Keratinocyte (primary cell): ENCODE data around the gene HOXB6. TPM values are rescaled to one million over a fixed set of nuclear protein-coding genes. Genes with fewer than 3 reads are reported as not detected.

Experiments
- DNase-seq: peaks from one replicate; pipeline ENCODE4 v3.0.0-alpha.2; 2011; ENCODE audit warnings: low read depth, missing footprints, low spot score
- FAIRE-seq: peaks from 2 replicates; lab custom pipeline; 2011; peaks lifted over from hg19 to GRCh38; lab: Jason Lieb, UNC
- H2AFZ ChIP-seq: 2 replicates; pipeline ENCODE4 v1.6.0; 2012; ENCODE audit warnings: low read length, control low read depth, inconsistent platforms; ENCODE audit not compliant: control insufficient read depth
- H3K27ac ChIP-seq: 2 replicates; pipeline ENCODE4 v1.5.1; 2011; ENCODE audit warnings: low read length; ENCODE audit not compliant: control insufficient read depth, insufficient read depth
- H3K27me3 ChIP-seq: 3 replicates; pipeline ENCODE4 v1.6.0; 2011; ENCODE audit warnings: low read length; ENCODE audit not compliant: control insufficient read depth, insufficient read depth; ENCODE audit errors: extremely low read depth
- H3K36me3 ChIP-seq, 2 experiments: 2 replicates in 1 of 2; 3 replicates in 1 of 2; pipeline ENCODE4 v1.5.1; 2011; ENCODE audit warnings: low read length in 2 of 2, mild to moderate bottlenecking in 1 of 2; ENCODE audit not compliant: control insufficient read depth in 2 of 2, insufficient read depth in 2 of 2; ENCODE audit errors: extremely low read depth in 1 of 2
- H3K4me1 ChIP-seq: 3 replicates; pipeline ENCODE4 v1.5.1; 2011; ENCODE audit warnings: low read length; ENCODE audit not compliant: control insufficient read depth, insufficient read depth; ENCODE audit errors: extremely low read depth
- H3K4me2 ChIP-seq: 3 replicates; pipeline ENCODE4 v1.6.0; 2011; ENCODE audit warnings: low read depth, low read length; ENCODE audit not compliant: control insufficient read depth, insufficient read depth; ENCODE audit errors: extremely low read depth
- H3K4me3 ChIP-seq, 3 experiments: fragments of 200-600 bp in 1 of 3; sonication (generic) in 1 of 3; 2 replicates in 2 of 3; 3 replicates in 1 of 3; pipeline ENCODE4 v1.5.1; 2011 to 2016; ENCODE audit warnings: low read length in 3 of 3, mild to moderate bottlenecking in 3 of 3, control low read depth in 2 of 3, inconsistent platforms in 1 of 3, low read depth in 1 of 3, mixed read lengths in 1 of 3, mixed run types in 1 of 3, moderate library complexity in 1 of 3; ENCODE audit not compliant: control insufficient read depth in 2 of 3, insufficient read depth in 2 of 3; ENCODE audit errors: extremely low read depth in 1 of 3
- H3K79me2 ChIP-seq: 2 replicates; pipeline ENCODE4 v1.6.0; 2012; ENCODE audit warnings: low read length; ENCODE audit not compliant: control insufficient read depth, insufficient read depth
- H3K9ac ChIP-seq: 3 replicates; pipeline ENCODE4 v1.6.0; 2011; ENCODE audit warnings: low read length; ENCODE audit not compliant: control insufficient read depth, insufficient read depth; ENCODE audit errors: extremely low read depth
- H3K9me1 ChIP-seq: 3 replicates; pipeline ENCODE4 v1.6.0; 2011; ENCODE audit warnings: low read length; ENCODE audit not compliant: control insufficient read depth, insufficient read depth; ENCODE audit errors: extremely low read depth
- H3K9me3 ChIP-seq: 2 replicates; pipeline ENCODE4 v1.5.1; 2012; ENCODE audit warnings: low read depth, low read length; ENCODE audit not compliant: control insufficient read depth
- H4K20me1 ChIP-seq: 3 replicates; pipeline ENCODE4 v1.6.0; 2011; ENCODE audit warnings: low read length; ENCODE audit not compliant: control insufficient read depth, insufficient read depth; ENCODE audit errors: extremely low read depth
- EZH2 ChIP-seq: IDR thresholded peaks from one replicate; pipeline ENCODE4 v1.6.1; 2012; ENCODE audit warnings: inconsistent platforms, mild to moderate bottlenecking, low read length, moderate library complexity
- dilution Hi-C: fragments of 300-500 bp; cut with MboI; formaldehyde crosslinking; loops from one replicate; pipeline ENCODE4 v1.7.0; 2020; ENCODE audit warnings: low sequenced_read_pairs; ENCODE audit not compliant: extremely low pct_ligation_motif_present
- polyA plus RNA-seq, 5 experiments: library from polyadenylated mRNA; depleted of rRNA in 3 of 5; stranded (reverse) in 3 of 5; stranded (forward) in 1 of 5; unstranded in 1 of 5; fragments of >200 nt; gene quantifications; 1 replicate in 1 of 5; 2 replicates in 3 of 5; 3 replicates in 1 of 5; pipeline versions ENCODE4 v1.2.1 to v1.2.3, GENCODE V29; 2011 to 2012; ENCODE audit warnings: missing spikeins in 2 of 5, low read depth in 1 of 5, low replicate concordance in 1 of 5
- TF ChIP-seq, protein P1 (sequence below), 3 experiments: IDR thresholded peaks in 1 of 3; conservative IDR thresholded peaks in 1 of 3; optimal IDR thresholded peaks in 1 of 3; 2 replicates in 2 of 3; 3 replicates in 1 of 3; pipeline versions ENCODE3 to v1.5.1; 2011; ENCODE audit warnings: low read length in 3 of 3, mild to moderate bottlenecking in 3 of 3, moderate library complexity in 2 of 3, control low read depth in 1 of 3, inconsistent platforms in 1 of 3; ENCODE audit not compliant: insufficient read depth in 2 of 3; ENCODE audit errors: extremely low read depth in 1 of 3

Gene HOXB6
- polyA plus RNA-seq, 1 donor (not counting 4 experiments of a cell fraction or from before 2014, with no cell fraction given): 0.62 TPM

DNA sequence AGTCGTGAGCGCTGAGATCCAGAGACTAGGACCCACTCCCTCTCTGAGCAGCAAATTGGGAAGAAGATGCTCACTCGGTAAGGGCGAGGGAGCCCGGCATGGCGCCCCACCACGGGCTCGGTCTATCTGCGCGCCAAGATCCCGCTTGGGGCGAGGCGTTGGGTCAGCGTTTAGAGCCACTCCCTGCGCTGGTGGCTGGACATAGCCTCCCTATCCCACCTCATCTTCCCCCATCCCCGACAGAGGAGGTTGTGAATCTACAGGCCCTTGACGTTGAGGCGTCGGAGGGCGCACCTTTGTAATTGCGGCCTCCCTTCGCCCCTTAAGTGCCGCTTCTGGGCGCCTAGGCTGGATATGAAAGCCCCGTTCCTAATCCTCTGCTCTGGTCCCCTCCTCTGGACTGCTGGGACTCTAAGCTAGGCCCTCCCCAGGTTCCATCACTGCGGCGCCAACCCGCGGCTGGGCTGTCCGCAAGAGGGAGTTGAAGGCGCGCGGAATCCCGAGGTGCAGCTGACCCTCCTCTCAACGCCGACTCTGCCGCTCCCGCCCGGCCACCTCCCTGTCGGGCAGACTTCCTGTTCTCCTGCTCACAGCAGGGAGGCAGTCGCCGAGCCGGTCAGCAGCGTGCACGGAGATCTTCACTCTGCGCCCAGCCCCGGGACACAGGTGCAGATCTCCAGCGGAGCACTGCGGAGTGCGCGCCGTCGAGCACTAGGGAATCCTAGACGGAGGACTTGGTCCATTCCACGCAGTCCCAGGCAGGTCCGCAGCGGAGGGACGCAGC lies 37.5 kb upstream of the HOXB6 start:
- Histone ChIP-seq H3K9me3 (no peaks in the 10 kb centered on the region), H3K4me3 (no peak overlapping the region), H3K9ac (no peak overlapping the region), H3K9me1 (no peaks in the 10 kb centered on the region), H2AFZ (no peak overlapping the region), H3K4me2 (no peak overlapping the region), H3K27ac (no peak overlapping the region), H4K20me1 (peaks cover 4% of the 10 kb centered on the region), H3K79me2 (no peaks in the 10 kb centered on the region), H3K4me1 (no peaks in the 10 kb centered on the region), H3K36me3 (no peaks in the 10 kb centered on the region), H3K27me3 (peaks cover 100% of the 10 kb centered on the region)
- TF ChIP-seq, protein P1, sequence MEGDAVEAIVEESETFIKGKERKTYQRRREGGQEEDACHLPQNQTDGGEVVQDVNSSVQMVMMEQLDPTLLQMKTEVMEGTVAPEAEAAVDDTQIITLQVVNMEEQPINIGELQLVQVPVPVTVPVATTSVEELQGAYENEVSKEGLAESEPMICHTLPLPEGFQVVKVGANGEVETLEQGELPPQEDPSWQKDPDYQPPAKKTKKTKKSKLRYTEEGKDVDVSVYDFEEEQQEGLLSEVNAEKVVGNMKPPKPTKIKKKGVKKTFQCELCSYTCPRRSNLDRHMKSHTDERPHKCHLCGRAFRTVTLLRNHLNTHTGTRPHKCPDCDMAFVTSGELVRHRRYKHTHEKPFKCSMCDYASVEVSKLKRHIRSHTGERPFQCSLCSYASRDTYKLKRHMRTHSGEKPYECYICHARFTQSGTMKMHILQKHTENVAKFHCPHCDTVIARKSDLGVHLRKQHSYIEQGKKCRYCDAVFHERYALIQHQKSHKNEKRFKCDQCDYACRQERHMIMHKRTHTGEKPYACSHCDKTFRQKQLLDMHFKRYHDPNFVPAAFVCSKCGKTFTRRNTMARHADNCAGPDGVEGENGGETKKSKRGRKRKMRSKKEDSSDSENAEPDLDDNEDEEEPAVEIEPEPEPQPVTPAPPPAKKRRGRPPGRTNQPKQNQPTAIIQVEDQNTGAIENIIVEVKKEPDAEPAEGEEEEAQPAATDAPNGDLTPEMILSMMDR (optimal IDR thresholded peaks at IDR 0.05 in 1 of 3, IDR thresholded peaks at IDR 0.05 in 1 of 3, conservative IDR thresholded peaks at IDR 0.05 in 1 of 3; ENCODE audit: extremely low read depth in 1 of 3, insufficient read depth in 2 of 3, low read length in 3 of 3): no peak
- TF ChIP-seq EZH2: peak; percentile 81
- no peak for DNase-seq
- FAIRE-seq: no peak
- dilution Hi-C loops: no loop called here

DNA sequence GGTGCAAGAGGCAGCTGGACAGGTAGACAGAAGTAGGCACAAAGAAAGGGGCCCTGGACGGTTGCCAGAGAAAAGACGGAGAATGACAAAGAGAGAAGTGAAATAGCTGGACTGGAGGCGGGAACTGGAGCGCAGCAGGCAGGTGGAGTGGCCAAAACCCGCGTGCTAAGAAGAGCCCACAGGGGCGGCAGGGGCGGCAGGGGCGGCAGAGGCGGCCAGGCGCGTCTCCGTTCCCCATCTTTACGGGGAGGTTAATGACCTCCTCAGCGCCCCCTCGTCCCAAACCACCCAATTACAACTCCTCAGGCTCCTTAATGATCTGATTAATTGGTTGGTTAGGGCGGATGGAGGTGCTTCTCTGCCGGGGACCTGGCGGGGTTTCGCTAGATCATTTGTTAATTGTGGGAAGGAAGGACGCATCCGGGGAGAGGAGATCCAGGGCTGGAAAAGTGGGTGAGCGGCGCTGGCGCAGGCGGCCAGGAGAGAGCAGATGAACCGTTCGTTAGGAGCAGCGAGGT lies 36.8 kb upstream of the HOXB6 start:
- Histone ChIP-seq H3K36me3 (no peaks in the 10 kb centered on the region), H3K4me1 (no peaks in the 10 kb centered on the region), H3K27ac (no peak overlapping the region), H3K27me3 (peaks cover 100% of the 10 kb centered on the region), H2AFZ (no peak overlapping the region), H3K9ac (no peak overlapping the region), H3K79me2 (no peaks in the 10 kb centered on the region), H4K20me1 (peaks cover 4% of the 10 kb centered on the region), H3K9me1 (no peaks in the 10 kb centered on the region), H3K9me3 (no peaks in the 10 kb centered on the region), H3K4me2 (no peak overlapping the region), H3K4me3 (no peak overlapping the region)
- dilution Hi-C loops: no loop called here
- no peak for DNase-seq
- TF ChIP-seq, protein P1 (optimal IDR thresholded peaks at IDR 0.05 in 1 of 3, IDR thresholded peaks at IDR 0.05 in 1 of 3, conservative IDR thresholded peaks at IDR 0.05 in 1 of 3; ENCODE audit: extremely low read depth in 1 of 3, insufficient read depth in 2 of 3, low read length in 3 of 3): no peak
- no peak for TF ChIP-seq EZH2
- FAIRE-seq: no peak
